ENCODE results near the gene DHPS.
A peak's percentile ranks its signal among the peaks of the same experiment; 100 is the strongest.
"Not testable (repeated sequence)": the region's sequence is repeated elsewhere in the genome, so short reads cannot be mapped to it uniquely, and the experiment has no call there.

DHPS gene

GRCh38 chr19:12681074-12681987 is at the start of gene DHPS:
DHPS (minus strand) TSS chr19:12681880; CDS start chr19:12681766, 114 bp downstream.
- DNase-seq, result peak; percentile 93

GRCh38 chr19:12731337-12731736 is 49.7 kb upstream of the DHPS start:
- no peak for DNase-seq

GRCh38 chr19:12730064-12730463 is 48.4 kb upstream of the DHPS start:
- DNase-seq, result no peak

GRCh38 chr19:12727745-12728433 is 46.2 kb upstream of the DHPS start:
- DNase-seq, result no peak

- no peak for DNase-seq
These were observed 45.3 kb upstream of the DHPS start for GRCh38 chr19:12726988-12727316.

DNA sequence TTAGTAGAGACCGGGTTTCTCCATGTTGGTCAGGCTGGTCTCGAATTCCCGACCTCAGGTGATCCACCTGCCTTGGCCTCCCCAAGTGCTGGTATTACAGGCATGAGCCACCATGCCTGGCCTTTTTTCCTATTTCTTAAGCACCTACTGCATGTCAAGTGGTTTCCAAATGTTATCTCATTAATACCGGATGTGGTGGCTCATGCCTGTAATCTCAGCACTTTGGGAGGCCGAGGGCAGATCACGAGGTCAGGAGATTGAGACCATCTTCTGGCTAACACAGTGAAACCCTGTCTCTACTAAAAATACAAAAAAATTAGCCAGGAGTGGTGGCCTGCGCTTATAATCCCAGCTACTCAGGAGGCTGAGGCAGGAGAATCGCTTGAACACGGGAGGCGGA is 43.9 kb upstream of the DHPS start:
- DNase-seq, result not testable (repeated sequence)

GRCh38 chr19:12723641-12724426 is 42.2 kb upstream of the DHPS start, which contains the start of gene TNPO2:
TNPO2 (minus strand) TSS chr19:12723932; CDS start chr19:12720977, 2,955 bp downstream.
- peak; percentile 59 for DNase-seq

DNA sequence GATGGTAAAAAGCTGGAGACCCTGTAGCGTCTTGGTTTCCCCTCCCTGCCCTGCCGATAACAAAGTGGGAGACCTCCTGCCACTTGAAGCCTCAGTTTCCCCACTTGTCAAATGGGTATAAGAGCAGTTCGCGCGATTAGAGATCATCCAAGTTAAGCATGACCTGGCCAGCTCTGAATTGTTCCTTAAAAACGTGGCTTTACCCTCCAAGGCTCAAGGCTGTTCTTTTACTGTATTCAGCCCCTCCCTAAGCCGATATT is 41.6 kb upstream of the DHPS start:
- DNase-seq, result no peak

DNA sequence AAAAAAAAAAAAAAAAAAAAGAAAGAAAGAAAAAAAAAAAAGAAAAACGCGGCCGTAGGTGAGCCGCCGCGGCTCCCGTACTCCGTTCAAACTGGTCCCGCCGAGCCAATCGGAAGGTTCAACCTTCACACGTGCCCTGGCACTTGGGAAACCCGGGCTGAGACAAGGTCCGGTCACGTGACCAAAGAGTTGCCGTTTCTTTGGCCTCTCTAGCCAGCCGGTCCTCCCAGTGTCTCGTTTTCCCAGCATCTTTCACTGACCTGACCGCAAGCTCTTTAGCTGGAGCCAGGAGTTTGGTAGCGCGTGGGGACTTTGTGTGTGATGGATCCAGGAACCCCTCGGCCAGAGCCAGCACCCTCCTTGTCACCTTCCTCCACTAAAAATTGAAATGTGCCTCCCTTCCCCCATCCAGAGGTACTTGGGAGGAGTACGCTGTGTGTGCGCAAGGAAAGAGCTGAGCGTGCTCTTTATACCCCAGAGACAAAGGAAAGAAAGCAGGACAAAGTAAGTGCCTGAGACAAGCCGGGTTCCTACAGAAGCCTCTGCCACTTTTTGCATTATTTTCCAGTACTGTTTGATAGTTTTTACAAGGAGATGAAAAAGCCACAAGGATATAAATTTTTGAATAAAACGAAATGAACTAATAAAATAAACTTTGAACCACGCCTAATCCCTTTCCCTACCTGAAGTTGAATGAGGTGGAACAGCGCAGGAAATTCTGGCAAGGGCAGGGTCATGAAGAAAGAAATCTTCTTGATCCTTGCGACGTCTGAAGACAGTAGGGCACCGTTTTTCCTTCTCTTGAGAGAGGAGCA is 41.1 kb upstream of the DHPS start:
- peak; percentile 87 for DNase-seq

DNA sequence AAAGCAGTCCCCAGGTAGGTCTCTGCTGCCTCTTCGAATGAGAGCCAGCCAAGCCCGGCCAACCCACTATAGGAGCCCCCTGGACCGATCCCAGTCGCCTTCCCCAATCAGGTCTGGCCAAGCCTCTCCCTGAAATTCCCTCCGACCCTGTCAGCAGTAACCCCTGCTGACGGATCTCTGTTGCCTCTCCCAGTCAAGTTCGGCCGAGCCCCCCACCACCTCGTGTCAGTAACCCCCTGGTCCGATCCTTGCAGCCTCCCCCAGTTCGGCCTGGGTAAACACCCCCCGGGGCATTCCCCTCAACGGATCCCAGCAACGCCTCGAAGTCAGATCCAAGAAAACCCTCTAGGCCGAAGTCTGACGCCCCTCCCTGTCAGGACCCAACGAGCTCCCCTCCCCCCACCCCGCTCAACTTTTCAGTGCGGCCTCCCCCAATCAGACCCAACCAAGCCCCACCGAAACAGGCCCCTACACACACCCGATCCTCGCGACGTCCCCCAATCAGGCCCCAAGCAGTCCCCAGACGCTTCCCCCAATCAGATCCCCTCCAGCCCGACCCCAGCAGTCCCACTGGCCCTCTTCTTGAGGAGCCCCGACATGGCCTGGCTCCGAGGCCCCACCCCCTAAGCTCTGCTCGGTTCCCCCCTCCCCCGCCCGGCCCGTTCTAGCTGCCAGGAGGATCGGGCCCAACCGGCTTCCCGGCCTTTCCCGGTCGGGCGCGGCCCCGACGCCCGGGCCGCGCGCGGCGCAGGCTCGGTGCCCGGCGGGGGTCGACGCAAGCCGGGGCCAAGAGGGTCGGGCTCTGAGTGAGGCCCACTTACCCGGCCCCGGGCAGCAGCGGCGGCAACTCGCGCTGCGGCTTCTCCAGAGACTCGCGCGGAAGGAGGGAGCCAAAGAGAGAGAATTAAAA is 40.2 kb upstream of the DHPS start:
- DNase-seq, result no peak

DNA sequence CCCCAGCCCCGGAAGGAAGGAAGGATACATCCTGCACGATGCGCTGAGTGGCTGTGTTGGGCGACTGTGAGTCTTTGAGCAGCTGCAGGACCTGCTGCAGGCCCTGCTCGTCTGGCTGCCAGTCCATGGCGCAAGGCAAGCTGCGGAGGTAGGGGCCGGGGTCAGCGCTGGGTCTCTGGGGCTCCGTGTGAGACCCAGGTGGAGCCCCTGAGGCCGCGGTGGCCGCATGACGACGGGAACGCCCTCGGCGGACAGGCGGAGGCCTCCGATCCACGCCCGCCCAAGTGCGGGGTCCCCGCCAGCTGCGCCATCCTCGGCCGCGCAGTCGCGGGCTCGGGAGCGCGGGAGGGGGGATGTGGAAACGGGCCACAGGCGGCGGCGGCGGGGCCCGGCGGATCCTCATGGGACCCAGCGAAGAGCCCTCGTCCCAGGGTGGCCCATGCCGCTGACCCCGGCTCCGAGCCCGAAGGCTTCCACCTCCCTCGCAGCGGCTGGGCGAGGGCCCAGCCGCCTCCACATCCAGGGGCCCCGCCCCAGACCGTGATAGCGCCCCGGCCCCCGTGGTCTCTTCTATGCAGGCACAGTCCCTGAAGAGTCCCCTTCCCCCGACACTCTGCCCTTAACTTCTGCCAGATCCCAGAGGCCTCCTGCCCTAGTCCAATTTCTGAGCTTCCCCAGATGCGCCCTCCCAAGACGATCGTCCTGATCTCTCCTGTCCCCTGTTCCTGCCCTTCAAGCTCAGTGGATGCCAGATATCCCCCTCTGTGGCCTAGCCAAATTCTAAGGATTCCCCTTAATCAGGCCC is 39.4 kb upstream of the DHPS start:
- no peak for DNase-seq

GRCh38 chr19:12720296-12720695 is 38.6 kb upstream of the DHPS start:
- no peak for DNase-seq

DNA sequence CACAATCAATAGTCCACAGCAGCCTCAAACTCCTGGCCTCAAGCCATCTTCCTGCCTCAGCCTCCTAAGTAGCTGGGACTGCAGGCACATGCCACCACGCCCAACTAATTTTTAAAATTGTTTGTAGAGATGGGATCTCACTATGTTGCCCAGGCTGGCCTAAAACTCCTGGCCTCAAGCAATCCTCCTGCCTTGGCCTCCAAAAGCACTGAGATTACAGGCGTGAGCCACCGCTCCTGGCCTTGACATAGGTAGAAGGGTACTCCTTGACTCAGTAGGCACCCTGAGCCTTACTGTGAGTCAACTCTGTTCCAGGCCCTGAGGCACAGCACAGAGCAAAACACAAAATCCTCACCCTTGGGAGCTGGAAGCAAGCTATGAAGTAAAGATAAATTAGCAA is 34.2 kb upstream of the DHPS start:
- DNase-seq, result no peak

- no peak for DNase-seq
These were observed 33.4 kb upstream of the DHPS start for GRCh38 chr19:12715102-12715501.

GRCh38 chr19:12713304-12713703 is 31.6 kb upstream of the DHPS start:
- DNase-seq, result not testable (repeated sequence)

GRCh38 chr19:12712077-12712476 is 30.4 kb upstream of the DHPS start:
- not testable (repeated sequence) for DNase-seq

GRCh38 chr19:12711187-12711586 is 29.5 kb upstream of the DHPS start:
- DNase-seq, result no peak

DNA sequence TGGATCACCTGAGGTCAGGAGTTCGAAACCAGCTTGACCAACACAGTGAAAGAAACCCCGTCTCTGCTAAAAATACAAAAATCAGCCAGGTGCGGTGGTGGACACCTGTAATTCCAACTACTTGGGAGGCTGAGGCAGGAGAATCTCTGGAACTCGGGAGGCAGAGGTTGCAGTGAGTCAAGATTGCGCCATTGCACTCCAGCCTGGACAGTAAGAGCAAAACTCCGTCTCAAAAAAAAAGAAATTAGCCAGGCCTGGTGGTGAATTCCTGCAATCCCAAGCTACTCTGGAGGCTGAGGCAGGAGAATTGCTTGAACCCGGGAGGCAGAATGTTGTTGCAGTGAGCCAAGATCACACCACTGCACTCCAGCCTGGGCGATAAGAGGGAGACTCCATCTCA is 27.0 kb upstream of the DHPS start:
- no peak for DNase-seq

DNA sequence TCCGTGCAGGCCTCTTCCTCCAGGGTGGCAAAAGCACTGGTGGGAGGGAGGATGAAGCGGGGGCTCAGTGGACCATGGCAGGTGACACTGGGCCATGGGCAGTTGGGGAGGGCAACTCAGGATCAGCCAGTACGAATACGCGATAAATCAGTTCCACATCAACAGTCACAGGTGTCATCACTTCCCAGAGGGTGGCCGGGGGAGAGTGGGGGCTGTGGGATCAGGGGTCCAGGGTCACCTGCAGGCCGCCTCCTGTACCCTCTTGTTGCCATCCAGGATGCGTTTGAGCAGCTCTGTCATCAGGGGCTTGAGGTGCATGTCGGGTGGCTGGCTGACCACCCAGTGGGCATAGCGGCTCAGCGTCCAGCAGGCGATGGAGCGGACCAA is 24.6 kb upstream of the DHPS start:
- DNase-seq, result no peak

- DNase-seq, result no peak
These were observed 24.1 kb upstream of the DHPS start for GRCh38 chr19:12705654-12706331.
